ENCODE data around the gene NCKAP5. TPM values are rescaled to one million over a fixed set of nuclear protein-coding genes. Genes with fewer than 3 reads are reported as not detected.

NCKAP5 gene
- total RNA-seq, 6 donors from 2014 or later = 22.1 to 51.1 (median 41.4) TPM

DNA sequence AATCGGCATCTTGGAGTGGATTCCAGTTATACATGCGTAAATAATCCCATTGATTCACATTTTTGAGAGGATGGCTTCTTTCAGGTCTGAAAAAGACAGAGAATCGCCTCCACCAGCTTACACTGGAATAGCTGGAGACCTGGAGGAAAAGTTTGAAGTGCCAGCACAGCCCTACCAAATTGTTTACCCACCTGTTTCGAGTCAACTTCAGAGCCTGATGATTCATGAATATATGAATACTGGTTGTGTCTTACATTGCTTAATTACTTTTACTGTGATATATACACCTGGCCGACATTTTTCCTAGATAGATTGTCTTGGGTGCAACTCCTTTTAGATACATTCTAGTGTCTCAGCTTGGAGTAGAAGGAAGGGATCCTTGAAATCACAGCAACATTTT, 335 bp upstream of the NCKAP5 start:
- no peaks in the 10 kb centered on the region for H3K36me3 ChIP-seq
- H3K4me1 ChIP-seq = peaks cover 7 to 12% (median 11%) of the 10 kb centered on the region in 4 donors
- H3K9me3 ChIP-seq = no peaks in the 10 kb centered on the region
- no peaks in the 10 kb centered on the region for H3K27me3 ChIP-seq
- TF ChIP-seq POLR2AphosphoS5 (IDR thresholded peaks at IDR 0.05) = no peak
- TF ChIP-seq, protein P1, sequence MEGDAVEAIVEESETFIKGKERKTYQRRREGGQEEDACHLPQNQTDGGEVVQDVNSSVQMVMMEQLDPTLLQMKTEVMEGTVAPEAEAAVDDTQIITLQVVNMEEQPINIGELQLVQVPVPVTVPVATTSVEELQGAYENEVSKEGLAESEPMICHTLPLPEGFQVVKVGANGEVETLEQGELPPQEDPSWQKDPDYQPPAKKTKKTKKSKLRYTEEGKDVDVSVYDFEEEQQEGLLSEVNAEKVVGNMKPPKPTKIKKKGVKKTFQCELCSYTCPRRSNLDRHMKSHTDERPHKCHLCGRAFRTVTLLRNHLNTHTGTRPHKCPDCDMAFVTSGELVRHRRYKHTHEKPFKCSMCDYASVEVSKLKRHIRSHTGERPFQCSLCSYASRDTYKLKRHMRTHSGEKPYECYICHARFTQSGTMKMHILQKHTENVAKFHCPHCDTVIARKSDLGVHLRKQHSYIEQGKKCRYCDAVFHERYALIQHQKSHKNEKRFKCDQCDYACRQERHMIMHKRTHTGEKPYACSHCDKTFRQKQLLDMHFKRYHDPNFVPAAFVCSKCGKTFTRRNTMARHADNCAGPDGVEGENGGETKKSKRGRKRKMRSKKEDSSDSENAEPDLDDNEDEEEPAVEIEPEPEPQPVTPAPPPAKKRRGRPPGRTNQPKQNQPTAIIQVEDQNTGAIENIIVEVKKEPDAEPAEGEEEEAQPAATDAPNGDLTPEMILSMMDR (IDR thresholded peaks at IDR 0.05) = no peak
- no peak for TF ChIP-seq POLR2A (IDR thresholded peaks at IDR 0.05)
- TF ChIP-seq EP300 (IDR thresholded peaks at IDR 0.05) = no peak
- DNase-seq (no peak), ATAC-seq (ENCODE audit: low FRiP score in 2 of 2) (no peak)
- H3K27ac ChIP-seq = peak overlapping the region in 1 of 4 donors; percentile 40
- 31 to 40% methylated on average over 5 of the region's 5 CpGs for WGBS, 2 donors
- peak overlapping the region in 3 of 4 donors; percentile 9 to 40 (median 40) for H3K4me3 ChIP-seq

DNA sequence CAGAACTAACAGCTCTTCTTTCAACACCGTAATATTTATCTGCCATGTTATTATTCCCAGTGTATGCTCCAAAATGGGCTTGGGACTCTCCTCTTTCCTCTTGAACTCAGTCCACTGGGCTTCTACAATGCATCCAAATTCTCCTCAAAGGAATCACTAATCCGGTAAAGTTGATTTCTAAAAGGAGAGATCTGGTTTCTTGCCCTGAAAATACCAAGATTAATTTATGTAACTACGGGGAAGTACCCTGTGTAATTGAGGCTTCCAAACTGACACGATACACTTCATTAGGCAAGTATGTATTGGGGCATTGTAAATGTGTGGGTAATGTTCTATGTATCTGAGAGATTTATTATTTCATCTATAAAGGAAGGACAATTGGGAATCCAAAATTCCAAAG, 5.7 kb downstream of the NCKAP5 start:
- Histone ChIP-seq H3K4me1 (peaks cover 0 to 7% (median 5%) of the 10 kb centered on the region in 4 donors), H3K9me3 (no peaks in the 10 kb centered on the region), H3K27me3 (no peaks in the 10 kb centered on the region), H3K4me3 (no peak overlapping the region), H3K36me3 (no peaks in the 10 kb centered on the region), H3K27ac (no peak overlapping the region)
- ATAC-seq (ENCODE audit: low FRiP score in 2 of 2) (no peak), DNase-seq (no peak)
- 86 to 87% methylated on average over 4 of the region's 4 CpGs for WGBS, 2 donors
- TF ChIP-seq POLR2AphosphoS5 (IDR thresholded peaks at IDR 0.05) (no peak), POLR2A (IDR thresholded peaks at IDR 0.05) (no peak), EP300 (IDR thresholded peaks at IDR 0.05) (no peak)
- TF ChIP-seq, protein P1 (IDR thresholded peaks at IDR 0.05) = no peak

DNA sequence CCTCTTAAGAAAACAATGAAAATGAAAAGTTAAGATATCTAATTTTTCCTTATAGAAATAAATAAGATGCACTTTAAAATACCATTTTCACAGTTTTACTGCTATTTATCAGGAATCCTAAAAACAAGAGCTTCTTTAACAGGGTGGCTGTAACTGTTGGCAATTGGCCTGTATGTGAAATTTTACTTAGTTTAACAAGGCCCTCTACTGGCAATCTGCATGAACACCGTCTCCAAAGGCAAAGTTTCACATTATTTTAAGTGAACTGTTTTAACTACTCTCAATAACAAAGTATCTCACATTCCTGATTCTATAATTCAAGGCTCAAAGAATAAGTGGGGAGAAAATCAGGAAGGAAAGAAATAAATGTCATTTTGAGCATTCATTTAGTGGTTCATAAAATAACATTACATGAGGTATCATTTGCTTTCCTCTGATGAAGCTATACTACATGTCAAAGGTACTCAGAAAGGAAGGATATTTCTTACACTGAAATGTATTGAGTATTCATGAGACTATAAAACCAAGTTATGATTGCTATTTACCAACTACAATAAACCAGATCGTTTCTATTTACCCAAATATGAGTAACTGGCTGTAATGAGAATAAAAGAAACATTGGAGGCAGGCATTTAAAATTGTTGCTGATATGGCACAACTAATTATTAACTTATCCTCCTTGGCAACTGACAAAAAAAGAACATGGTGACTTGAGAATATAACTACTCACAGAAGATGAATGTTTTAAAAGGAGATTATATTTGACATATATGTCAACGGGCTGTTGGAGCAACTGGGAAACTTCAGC, 7.0 kb downstream of the NCKAP5 start:
- Histone ChIP-seq H3K4me3 (no peak overlapping the region), H3K27ac (no peak overlapping the region), H3K27me3 (no peaks in the 10 kb centered on the region), H3K4me1 (no peaks in the 10 kb centered on the region), H3K9me3 (no peaks in the 10 kb centered on the region), H3K36me3 (no peaks in the 10 kb centered on the region)
- no peak for DNase-seq
- TF ChIP-seq POLR2AphosphoS5 (IDR thresholded peaks at IDR 0.05) = no peak
- TF ChIP-seq, protein P1 (IDR thresholded peaks at IDR 0.05) = peak; percentile 24 to 65 (median 56)
- WGBS, 2 donors = 37 to 39% methylated on average over 3 of the region's 3 CpGs
- peak in 1 of 2 donors; percentile 66 for ATAC-seq (ENCODE audit: low FRiP score in 2 of 2)

DNA sequence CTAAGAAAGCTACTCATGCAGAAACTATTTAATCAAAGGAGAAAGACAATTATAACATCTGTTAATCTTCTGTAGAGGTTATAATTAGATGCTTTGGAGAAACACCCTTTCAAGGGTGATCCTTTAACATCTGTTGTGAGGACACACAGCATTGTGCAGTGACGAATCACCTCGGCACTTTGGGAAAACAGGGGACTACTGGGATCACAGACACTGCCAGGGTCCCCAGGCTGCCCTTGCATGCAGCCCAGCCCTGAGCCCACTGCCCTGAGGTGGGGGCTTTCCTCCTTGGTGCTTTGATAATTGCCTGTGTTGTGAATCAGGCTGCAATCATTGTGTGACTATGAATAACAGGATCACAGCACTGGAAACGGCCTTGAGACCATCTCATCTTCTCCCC, 10.6 kb downstream of the NCKAP5 start:
- WGBS, 2 donors = 84 to 97% methylated on average over 3 of the region's 3 CpGs
- no peaks in the 10 kb centered on the region for H3K4me1 ChIP-seq
- H3K27ac ChIP-seq = no peak overlapping the region
- no peaks in the 10 kb centered on the region for H3K27me3 ChIP-seq
- DNase-seq (peak in 1 of 2 donors; percentile 4), ATAC-seq (ENCODE audit: low FRiP score in 2 of 2) (peak in 1 of 2 donors; percentile 41)
- H3K9me3 ChIP-seq = no peaks in the 10 kb centered on the region
- TF ChIP-seq POLR2AphosphoS5 (IDR thresholded peaks at IDR 0.05) (no peak), POLR2A (IDR thresholded peaks at IDR 0.05) (no peak), EP300 (IDR thresholded peaks at IDR 0.05) (no peak)
- TF ChIP-seq, protein P1 (IDR thresholded peaks at IDR 0.05) = no peak
- H3K36me3 ChIP-seq = no peaks in the 10 kb centered on the region
- no peak overlapping the region for H3K4me3 ChIP-seq

Data from upper lobe of left lung (tissue), 6 donors.